Colonic mucosa (tissue), 4 donors: ENCODE data around the gene OXSM. TPM values are rescaled to one million over a fixed set of nuclear protein-coding genes. Genes with fewer than 3 reads are reported as not detected.

Experiments
- DNase-seq: peaks from one replicate; pipeline ENCODE4 v3.0.0-alpha.2; 2020
- H3K27ac ChIP-seq: fragments of 200-600 bp; one replicate; pipeline ENCODE4 v1.8.0; 2021
- H3K27me3 ChIP-seq: fragments of 200-600 bp; one replicate; pipeline ENCODE4 v1.8.0; 2021
- H3K36me3 ChIP-seq: fragments of 200-600 bp; one replicate; pipeline ENCODE4 v1.8.0; 2021
- H3K4me1 ChIP-seq: fragments of 200-600 bp; one replicate; pipeline ENCODE4 v1.8.0; 2021; ENCODE audit warnings: mild to moderate bottlenecking
- H3K4me3 ChIP-seq: fragments of 200-600 bp; one replicate; pipeline ENCODE4 v1.8.0; 2021
- H3K9ac ChIP-seq, 2 donors: one replicate each; pipeline ENCODE4 v1.7.0; 2013; ENCODE audit warnings: control low read depth in 2 of 2, low read depth in 2 of 2, low read length in 2 of 2
- H3K9me3 ChIP-seq: fragments of 200-600 bp; one replicate; pipeline ENCODE4 v1.8.0; 2021
- intact Hi-C: fragments of 100-400 bp; cut with DNase I; formaldehyde crosslinking; loops from one replicate; pipeline ENCODE4 v1.14.1; 2022
- total RNA-seq, 2 donors: library from RNA; stranded (reverse); fragmentation: NEBNext Ultra II Directional in 1 of 2; extraction: Animal tissue kit (Norgen Biotek cat#: 25700) in 1 of 2; gene quantifications; one replicate each; pipeline ENCODE4 v1.2.1, GENCODE V29; 2021
- TF ChIP-seq, protein P1 (sequence below): fragments of 200-600 bp; IDR thresholded peaks from one replicate; pipeline ENCODE4 v1.8.0; 2022; ENCODE audit warnings: antibody characterized with exemption, mild to moderate bottlenecking
- donor health status: healthy.
- donor health status: DM: no; HTN: no; CAD: no.
- donor health status: DM: no; HTN: no; CAD: no.

The OXSM gene
- total RNA-seq, 2 donors from 2014 or later = 14.5 to 23.3 TPM

DNA sequence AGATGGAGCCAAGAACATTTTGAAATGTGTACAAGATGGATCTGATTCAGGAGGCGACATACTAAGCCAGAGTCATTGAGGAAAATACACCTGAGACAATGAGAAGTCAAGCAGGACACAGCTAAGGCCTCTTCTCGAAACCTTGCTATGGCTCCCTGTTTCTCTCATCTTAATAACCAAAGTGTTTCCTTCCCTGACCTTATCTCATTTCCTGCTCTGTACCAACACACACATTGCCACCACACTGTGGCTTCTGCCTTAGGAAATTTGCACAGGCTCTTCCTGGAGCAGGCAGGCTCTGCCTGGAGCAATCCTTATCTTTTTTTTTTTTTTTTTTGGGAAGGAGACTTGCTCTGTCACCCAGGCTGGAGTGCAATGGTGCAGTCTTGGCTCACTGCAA lies 36.6 kb downstream of the OXSM start:
- H3K36me3 ChIP-seq = no peaks in the 10 kb centered on the region
- H3K9ac ChIP-seq = no peak overlapping the region
- H3K4me1 ChIP-seq = no peaks in the 10 kb centered on the region
- no peaks in the 10 kb centered on the region for H3K9me3 ChIP-seq
- no peaks in the 10 kb centered on the region for H3K27me3 ChIP-seq
- TF ChIP-seq, protein P1, sequence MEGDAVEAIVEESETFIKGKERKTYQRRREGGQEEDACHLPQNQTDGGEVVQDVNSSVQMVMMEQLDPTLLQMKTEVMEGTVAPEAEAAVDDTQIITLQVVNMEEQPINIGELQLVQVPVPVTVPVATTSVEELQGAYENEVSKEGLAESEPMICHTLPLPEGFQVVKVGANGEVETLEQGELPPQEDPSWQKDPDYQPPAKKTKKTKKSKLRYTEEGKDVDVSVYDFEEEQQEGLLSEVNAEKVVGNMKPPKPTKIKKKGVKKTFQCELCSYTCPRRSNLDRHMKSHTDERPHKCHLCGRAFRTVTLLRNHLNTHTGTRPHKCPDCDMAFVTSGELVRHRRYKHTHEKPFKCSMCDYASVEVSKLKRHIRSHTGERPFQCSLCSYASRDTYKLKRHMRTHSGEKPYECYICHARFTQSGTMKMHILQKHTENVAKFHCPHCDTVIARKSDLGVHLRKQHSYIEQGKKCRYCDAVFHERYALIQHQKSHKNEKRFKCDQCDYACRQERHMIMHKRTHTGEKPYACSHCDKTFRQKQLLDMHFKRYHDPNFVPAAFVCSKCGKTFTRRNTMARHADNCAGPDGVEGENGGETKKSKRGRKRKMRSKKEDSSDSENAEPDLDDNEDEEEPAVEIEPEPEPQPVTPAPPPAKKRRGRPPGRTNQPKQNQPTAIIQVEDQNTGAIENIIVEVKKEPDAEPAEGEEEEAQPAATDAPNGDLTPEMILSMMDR = no peak
- no peak overlapping the region for H3K4me3 ChIP-seq
- intact Hi-C loops = no loop called here
- no peak for DNase-seq
- H3K27ac ChIP-seq = no peak overlapping the region

DNA sequence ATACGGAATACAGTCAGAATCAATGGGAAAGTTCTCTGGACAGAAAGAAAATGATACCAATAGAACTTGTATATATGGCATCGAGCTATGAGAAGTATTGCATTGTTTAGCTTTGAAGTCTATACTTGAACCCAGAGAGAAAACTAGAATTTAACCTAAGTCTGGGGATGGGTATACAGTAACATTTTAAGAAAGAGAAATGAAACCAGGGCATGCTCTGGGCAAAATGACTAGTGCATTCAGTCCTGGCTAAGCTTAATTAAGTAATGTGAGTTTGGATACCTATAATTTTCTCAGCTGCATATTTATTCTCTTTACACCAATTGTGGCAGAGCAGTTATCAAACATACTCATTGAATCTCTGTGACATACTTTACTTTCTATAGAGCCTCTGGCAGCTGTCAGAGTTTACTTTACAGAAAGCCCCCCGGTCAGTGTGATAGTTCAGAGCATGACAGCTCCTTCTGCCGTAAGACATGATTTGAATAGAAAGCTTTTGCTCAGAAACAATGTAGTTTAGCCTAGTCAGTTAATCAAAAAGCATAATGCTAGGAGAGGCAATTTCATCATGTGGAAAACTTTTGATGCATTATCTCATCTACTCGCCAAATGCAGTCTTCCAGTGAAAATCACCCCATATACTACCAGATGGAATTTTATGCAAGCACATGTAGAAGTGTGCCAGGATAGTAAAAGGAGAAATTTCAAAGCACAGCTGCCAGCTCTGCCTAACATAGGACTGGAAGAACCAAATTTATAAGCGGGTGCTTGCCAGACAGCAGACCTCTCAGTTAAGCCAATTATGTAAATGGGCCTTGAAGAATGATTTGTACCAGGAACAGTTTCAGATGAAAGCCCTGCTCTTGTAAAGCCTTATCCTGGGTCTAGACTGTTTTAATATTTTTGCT lies 40.7 kb downstream of the OXSM start:
- intact Hi-C loops = no loop called here
- Histone ChIP-seq H3K4me1 (no peaks in the 10 kb centered on the region), H3K27me3 (no peaks in the 10 kb centered on the region), H3K4me3 (no peak overlapping the region), H3K27ac (no peak overlapping the region), H3K36me3 (no peaks in the 10 kb centered on the region), H3K9ac (no peak overlapping the region), H3K9me3 (no peaks in the 10 kb centered on the region)
- TF ChIP-seq, protein P1 = no peak
- DNase-seq = no peak

DNA sequence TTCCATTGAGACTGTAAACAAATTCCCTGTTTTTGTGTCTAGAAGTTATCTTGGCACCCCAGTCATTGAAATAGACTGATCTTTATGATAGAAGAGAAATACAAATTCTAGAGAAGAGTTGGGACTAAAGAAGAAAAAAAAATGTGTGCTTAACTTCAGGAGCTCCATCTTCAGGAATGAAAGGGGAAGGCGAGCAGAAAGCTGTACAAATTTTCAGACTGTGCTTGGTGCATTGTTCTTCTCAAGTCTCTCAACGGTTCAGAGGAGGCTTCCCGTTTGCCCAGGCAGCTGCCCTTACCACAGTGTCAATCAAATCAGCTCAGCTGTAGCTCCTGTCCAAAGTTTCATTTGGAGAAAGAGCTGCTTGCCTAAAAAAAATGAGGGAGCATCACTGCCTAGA lies 41.7 kb downstream of the OXSM start:
- Histone ChIP-seq H3K27me3 (no peaks in the 10 kb centered on the region), H3K36me3 (no peaks in the 10 kb centered on the region), H3K27ac (no peak overlapping the region), H3K4me1 (no peaks in the 10 kb centered on the region), H3K4me3 (no peak overlapping the region), H3K9me3 (no peaks in the 10 kb centered on the region), H3K9ac (no peak overlapping the region)
- TF ChIP-seq, protein P1 = no peak
- intact Hi-C loops = no loop called here
- no peak for DNase-seq

DNA sequence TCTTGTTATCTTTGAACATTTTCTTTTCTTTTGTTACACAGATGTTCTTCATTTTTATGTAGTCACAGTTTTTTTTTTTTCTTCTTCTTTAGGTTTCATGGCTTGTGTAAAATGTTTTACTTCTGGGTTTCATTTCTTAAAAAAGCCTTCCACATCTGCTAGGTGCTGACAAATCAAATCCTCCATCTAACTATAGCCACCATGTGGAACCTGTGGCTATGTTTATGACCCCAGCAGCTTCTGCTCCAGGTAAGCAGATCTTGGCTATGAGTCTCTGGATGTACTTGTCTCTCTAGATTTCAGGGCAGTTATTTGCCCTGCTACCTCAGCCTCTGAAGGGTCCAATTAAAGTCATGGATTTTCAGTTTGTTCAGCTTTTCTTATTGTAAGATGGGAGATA lies 44.5 kb downstream of the OXSM start:
- Histone ChIP-seq H3K27ac (no peak overlapping the region), H3K9me3 (no peaks in the 10 kb centered on the region), H3K27me3 (no peaks in the 10 kb centered on the region), H3K9ac (no peak overlapping the region), H3K4me3 (no peak overlapping the region), H3K4me1 (no peaks in the 10 kb centered on the region), H3K36me3 (no peaks in the 10 kb centered on the region)
- intact Hi-C loops = no loop called here
- DNase-seq = no peak
- TF ChIP-seq, protein P1 = no peak

DNA sequence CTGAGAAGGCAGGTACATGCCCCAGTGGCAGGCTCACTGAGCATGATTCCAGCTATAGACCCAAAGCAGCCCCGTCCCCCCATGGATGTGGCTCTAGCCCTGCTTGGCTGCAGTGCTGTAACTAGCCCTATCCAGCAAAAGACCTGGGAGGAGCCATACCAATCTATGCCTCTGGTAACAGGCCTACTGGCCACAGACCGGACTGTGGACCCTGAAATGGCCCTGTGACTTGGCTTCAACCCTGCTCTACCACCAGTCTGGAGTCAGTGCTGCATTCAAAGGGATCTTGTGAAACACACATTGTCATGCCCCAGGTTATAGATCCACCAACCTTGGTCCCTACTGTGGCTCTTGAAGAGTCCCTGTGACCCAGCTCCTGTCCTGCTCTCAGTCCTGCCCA lies 46.7 kb downstream of the OXSM start:
- TF ChIP-seq, protein P1 = no peak
- Histone ChIP-seq H3K9me3 (no peaks in the 10 kb centered on the region), H3K4me3 (no peak overlapping the region), H3K27me3 (no peaks in the 10 kb centered on the region), H3K27ac (no peak overlapping the region), H3K9ac (no peak overlapping the region), H3K4me1 (no peaks in the 10 kb centered on the region), H3K36me3 (no peaks in the 10 kb centered on the region)
- intact Hi-C loops = no loop called here
- no peak for DNase-seq
